Common myeloid progenitor, CD34-positive (primary cell): Measurements from ENCODE around the gene CDK14.

Source experiments
- CTCF ChIA-PET: fragments of 350-600 bp; sonication (Branson Sonifier 250); formaldehyde crosslinking; loops from one replicate; lab custom pipeline; 2021; ENCODE audit warnings: antibody characterized with exemption; lab: Charles Lee
- POLR2A ChIA-PET: fragments of 350-600 bp; sonication (Branson Sonifier 250); formaldehyde crosslinking; loops from one replicate; lab custom pipeline; 2021; ENCODE audit warnings: antibody characterized with exemption; lab: Charles Lee
- DNase-seq, 3 donors: peaks; one replicate each; pipeline versions ENCODE4 v3.0.0 to v3.0.0-alpha.2; 2013
- H3K27ac ChIP-seq, 2 experiments: 1 replicate in 1 of 2; 2 replicates in 1 of 2; pipeline ENCODE4 v1.7.0; 2013; ENCODE audit warnings: inconsistent platforms in 2 of 2, low read length in 2 of 2, mild to moderate bottlenecking in 2 of 2, low read depth in 1 of 2, moderate library complexity in 1 of 2; ENCODE audit not compliant: severe bottlenecking in 2 of 2, insufficient read depth in 1 of 2, poor library complexity in 1 of 2
- H3K27me3 ChIP-seq, 5 experiments: replicated peaks in 2 of 5; 1 replicate in 3 of 5; 2 replicates in 2 of 5; pipeline versions ENCODE4 v1.6.1 to v1.7.0; 2013; ENCODE audit warnings: low read length in 4 of 5, mild to moderate bottlenecking in 2 of 5, moderate library complexity in 2 of 5, inconsistent platforms in 1 of 5; ENCODE audit not compliant: insufficient read depth in 5 of 5, control insufficient read depth in 4 of 5
- H3K36me3 ChIP-seq, 4 experiments: 1 replicate in 2 of 4; 2 replicates in 2 of 4; pipeline versions ENCODE4 v1.6.1 to v1.7.0; 2013; ENCODE audit warnings: low read length in 3 of 4, control low read depth in 1 of 4, mild to moderate bottlenecking in 1 of 4; ENCODE audit not compliant: control insufficient read depth in 4 of 4, insufficient read depth in 4 of 4
- H3K4me1 ChIP-seq, 4 experiments: 1 replicate in 3 of 4; 2 replicates in 1 of 4; pipeline versions ENCODE4 v1.6.1 to v1.7.1; 2013; ENCODE audit warnings: low read length in 3 of 4, mild to moderate bottlenecking in 3 of 4, control low read depth in 1 of 4, inconsistent platforms in 1 of 4, moderate library complexity in 1 of 4; ENCODE audit not compliant: control insufficient read depth in 4 of 4, insufficient read depth in 4 of 4; ENCODE audit errors: control extremely low read depth in 1 of 4
- H3K4me3 ChIP-seq, 7 experiments: 1 replicate in 4 of 7; 2 replicates in 3 of 7; pipeline versions ENCODE4 v1.5.1 to v1.7.0; 2013; ENCODE audit warnings: mild to moderate bottlenecking in 7 of 7, low read length in 6 of 7, moderate library complexity in 6 of 7, inconsistent platforms in 2 of 7, low read depth in 2 of 7, control low read depth in 1 of 7; ENCODE audit not compliant: insufficient read depth in 4 of 7, control insufficient read depth in 1 of 7; ENCODE audit errors: extremely low read depth in 1 of 7
- H3K9me3 ChIP-seq, 5 experiments: 1 replicate in 4 of 5; 2 replicates in 1 of 5; pipeline versions ENCODE4 v1.6.1 to v1.7.1; 2013; ENCODE audit warnings: low read length in 4 of 5, mild to moderate bottlenecking in 2 of 5, inconsistent platforms in 1 of 5, low read depth in 1 of 5, moderate library complexity in 1 of 5; ENCODE audit not compliant: control insufficient read depth in 4 of 5, insufficient read depth in 2 of 5; ENCODE audit errors: control extremely low read depth in 1 of 5
- WGBS: methylation state at CpG from one replicate; pipeline ENCODE4 v1.1.5; 2013; ENCODE audit not compliant: insufficient coverage; 5-methylcytosine and 5-hydroxymethylcytosine counted together

Gene CDK14

DNA sequence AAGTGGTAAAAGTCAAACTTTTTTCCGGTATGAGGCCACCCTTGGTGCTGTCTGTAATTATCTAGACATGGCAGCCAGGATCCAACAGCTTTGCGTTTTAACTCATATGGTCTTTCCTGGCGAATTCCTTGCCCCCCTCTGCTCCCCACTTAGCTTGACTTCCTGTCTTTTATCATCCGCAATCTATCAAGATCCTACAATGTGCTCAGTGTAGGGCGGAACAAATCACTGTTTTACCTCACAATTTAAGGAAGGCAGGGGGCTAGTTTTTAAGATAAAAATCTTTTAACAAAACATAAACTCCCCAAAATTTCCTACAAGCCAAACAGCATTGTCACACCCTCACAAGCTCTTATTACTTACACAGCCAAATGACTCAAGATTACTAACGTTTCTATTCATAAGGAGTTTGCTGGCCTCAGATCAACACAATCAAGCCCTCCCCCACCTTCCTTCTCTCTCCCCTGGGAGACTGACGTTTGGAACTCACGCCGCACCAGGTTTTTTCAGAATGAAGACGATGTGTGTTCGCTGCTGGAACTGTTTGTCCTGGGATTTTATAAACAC lies 1.3 kb upstream of the CDK14 start:
- POLR2A ChIA-PET = interaction anchor here (1.3 kb wide), 1 partner anchor 14 kb away, joined by 4 read pairs; no protein-coding TSS in a partner anchor
- peaks cover 0 to 3% (median 0%) of the 10 kb centered on the region in 5 experiments for H3K27me3 ChIP-seq
- peaks cover 22 to 29% (median 25%) of the 10 kb centered on the region in 4 experiments for H3K4me1 ChIP-seq
- H3K36me3 ChIP-seq = no peaks in the 10 kb centered on the region
- no peak overlapping the region for H3K27ac ChIP-seq
- CTCF ChIA-PET = interaction anchor here (0.8 to 2.8 kb wide), 12 partner anchors 9 to 139 kb away, joined by 3 to 12 read pairs (median 8); no protein-coding TSS in a partner anchor
- WGBS = 0% methylated on average over 5 of the region's 11 CpGs
- DNase-seq = peak in 2 of 3 donors; percentile 52 to 65
- peak overlapping the region in 4 of 7 experiments; percentile 38 to 93 (median 66) for H3K4me3 ChIP-seq
- no peaks in the 10 kb centered on the region for H3K9me3 ChIP-seq

DNA sequence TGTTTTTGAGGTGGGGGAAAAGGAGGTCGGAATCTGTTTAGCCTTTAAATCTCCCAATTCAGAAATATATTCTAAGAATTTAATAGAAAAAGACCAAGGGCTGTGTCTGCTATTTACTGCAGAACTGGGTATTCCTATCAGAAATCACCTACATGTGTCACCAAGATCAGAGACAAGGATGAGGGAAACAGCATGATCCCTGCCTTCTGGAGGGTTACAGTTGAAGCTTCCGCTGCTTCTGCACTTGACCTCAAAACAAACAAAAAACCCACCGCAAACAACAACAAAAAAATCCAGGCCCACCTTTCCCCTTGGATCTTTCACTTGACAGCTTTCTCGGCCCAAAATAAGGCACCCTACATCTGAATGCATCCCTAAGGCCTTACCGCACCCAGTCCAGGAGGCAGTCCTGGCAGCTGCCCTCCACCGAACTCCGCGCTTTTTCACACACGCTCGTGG lies 750 bp upstream of the CDK14 start:
- ChIA-PET CTCF (interaction anchor here (0.8 to 2.6 kb wide), 11 partner anchors 9 to 140 kb away, joined by 3 to 11 read pairs (median 7); no protein-coding TSS in a partner anchor), POLR2A (interaction anchor here (0.7 to 1.3 kb wide), 2 partner anchors 15 to 34 kb away, joined by 4 read pairs; no protein-coding TSS in a partner anchor)
- peaks cover 0 to 3% (median 0%) of the 10 kb centered on the region in 5 experiments for H3K27me3 ChIP-seq
- no peak overlapping the region for H3K27ac ChIP-seq
- 15% methylated on average over 8 of the region's 10 CpGs for WGBS
- H3K9me3 ChIP-seq = no peaks in the 10 kb centered on the region
- peak overlapping the region; percentile 31 to 93 (median 75) for H3K4me3 ChIP-seq
- peaks cover 23 to 31% (median 27%) of the 10 kb centered on the region in 4 experiments for H3K4me1 ChIP-seq
- no peaks in the 10 kb centered on the region for H3K36me3 ChIP-seq
- DNase-seq = no peak

DNA sequence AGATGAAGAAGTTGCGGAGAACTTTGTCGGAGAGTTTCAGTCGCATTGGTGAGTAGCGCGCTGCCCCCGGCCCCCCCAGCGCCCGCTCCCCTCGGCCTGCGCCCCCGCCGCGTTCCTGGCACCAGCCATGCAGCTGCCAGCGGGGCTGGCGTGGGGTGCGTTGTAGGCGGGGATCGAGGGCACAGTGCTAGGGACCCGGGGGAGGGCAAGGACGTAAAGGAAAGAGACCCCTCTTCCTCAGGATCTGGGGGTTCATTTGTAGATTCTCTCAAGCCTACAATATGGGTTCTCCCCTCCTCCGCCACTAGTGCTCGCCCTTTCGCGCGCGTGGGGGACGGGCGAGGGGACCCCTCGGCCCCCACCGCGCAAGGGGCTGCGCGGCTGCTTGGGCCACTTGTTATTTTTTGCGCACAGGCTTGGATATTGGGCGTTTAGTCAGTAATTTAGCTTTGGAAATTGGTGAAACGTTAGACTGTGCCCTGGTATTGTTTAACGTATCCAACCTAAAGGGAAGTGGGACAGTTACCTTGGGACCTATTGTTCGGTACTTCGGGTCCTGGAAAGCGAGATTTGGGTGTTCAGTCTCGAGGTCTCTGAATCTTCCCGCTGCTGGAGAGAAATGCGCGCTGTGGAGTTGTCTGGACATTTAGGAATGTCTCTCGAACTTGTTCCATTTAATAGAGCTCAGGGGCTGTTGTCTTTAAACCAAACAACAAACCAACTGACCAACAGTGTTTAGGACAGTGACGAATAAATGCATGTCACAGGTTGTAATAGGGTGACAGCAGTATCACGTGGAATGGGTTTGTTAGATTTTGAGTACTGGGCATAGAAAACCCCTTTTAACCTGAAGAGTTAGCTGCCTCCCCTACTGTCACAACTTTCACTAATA lies 796 bp downstream of the CDK14 start:
- Histone ChIP-seq H3K36me3 (peaks cover 0 to 2% (median 0%) of the 10 kb centered on the region in 4 experiments), H3K4me3 (peak overlapping the region; percentile 75 to 93 (median 80)), H3K9me3 (no peaks in the 10 kb centered on the region), H3K27me3 (peaks cover 0 to 3% (median 0%) of the 10 kb centered on the region in 5 experiments), H3K4me1 (peaks cover 24 to 40% (median 35%) of the 10 kb centered on the region in 4 experiments), H3K27ac (peak overlapping the region; percentile 47 to 68)
- ChIA-PET POLR2A (interaction anchor here (0.5 kb wide), 1 partner anchor 270 kb away, joined by 5 read pairs; no protein-coding TSS in a partner anchor), CTCF (interaction anchor here (0.5 to 2.3 kb wide), 15 partner anchors 9 to 32 kb away, joined by 3 to 11 read pairs (median 5); no protein-coding TSS in a partner anchor)
- DNase-seq = peak in 2 of 3 donors; percentile 27 to 43
- WGBS = under 1% methylated on average over 38 of the region's 47 CpGs

DNA sequence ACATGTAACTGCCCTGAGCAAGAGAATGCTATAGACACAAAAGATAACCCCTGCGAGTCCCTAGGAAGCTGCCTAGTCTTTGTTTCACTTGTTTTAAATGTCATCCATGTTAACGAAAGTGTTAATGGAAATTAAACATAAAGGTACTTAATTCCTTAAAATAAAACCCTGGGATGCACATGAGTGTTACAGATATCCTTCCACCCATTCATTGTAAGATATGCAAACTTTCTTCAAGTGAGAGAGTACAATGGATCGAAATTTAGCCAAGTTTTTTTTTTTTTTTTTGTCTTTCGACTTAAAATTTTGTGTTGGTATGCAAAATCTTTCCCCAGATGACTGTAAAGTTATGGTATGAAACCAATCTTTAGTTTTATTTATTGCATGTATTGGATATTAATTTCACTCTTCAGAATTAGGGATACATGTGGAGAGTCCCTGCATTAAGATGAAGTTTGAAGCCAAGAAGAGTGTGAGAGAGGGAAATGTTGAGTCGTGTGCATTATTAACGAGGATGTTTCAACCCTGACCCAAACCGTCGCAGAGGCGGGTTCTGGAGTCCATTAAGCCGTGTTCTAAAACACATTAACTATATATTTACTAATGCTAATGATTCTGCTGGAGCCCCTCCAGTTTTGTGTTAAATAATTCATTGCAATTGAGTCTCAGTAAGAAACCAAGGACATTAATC lies 1.6 kb downstream of the CDK14 start:
- WGBS = no CpG with 5 or more reads among the region's 10 CpGs

DNA sequence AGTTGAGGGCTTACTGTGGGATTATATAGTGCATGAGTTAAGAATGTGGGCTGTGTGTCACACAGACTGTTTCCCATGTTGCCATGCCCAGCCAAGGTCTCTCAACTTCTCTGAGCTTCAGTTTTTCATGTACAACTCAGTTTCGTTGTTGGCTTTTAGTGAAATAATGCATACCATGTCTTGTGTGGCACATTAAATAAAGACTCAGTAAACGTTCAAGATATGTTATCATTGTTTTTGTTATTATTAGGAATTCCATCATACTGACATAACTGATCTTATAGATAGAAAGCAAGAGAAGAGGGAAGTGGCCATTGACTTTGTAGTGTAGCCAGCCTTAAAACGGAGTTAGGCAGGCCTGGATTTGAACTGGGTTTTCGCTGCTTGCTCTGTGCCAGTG lies 2.9 kb downstream of the CDK14 start:
- ChIA-PET POLR2A (no interaction called here), CTCF (interaction anchor here (1.4 to 2.4 kb wide), 2 partner anchors 9 to 30 kb away, joined by 6 to 11 read pairs; no protein-coding TSS in a partner anchor)
- DNase-seq = no peak
- peaks cover 24 to 40% (median 35%) of the 10 kb centered on the region in 4 experiments for H3K4me1 ChIP-seq
- H3K9me3 ChIP-seq = no peaks in the 10 kb centered on the region
- H3K36me3 ChIP-seq = peaks cover 0 to 2% (median 0%) of the 10 kb centered on the region in 4 experiments
- H3K27me3 ChIP-seq = peaks cover 0 to 3% (median 0%) of the 10 kb centered on the region in 5 experiments
- 67% methylated on average over 1 of the region's 4 CpGs for WGBS
- H3K4me3 ChIP-seq = no peak overlapping the region
- no peak overlapping the region for H3K27ac ChIP-seq

More for the DNA sequence above, 1.6 kb downstream of the CDK14 start:
- ChIA-PET CTCF (interaction anchor here (0.5 to 2.4 kb wide), 7 partner anchors 10 to 29 kb away, joined by 3 to 11 read pairs (median 5); no protein-coding TSS in a partner anchor), POLR2A (interaction anchor here (0.5 kb wide), 1 partner anchor 270 kb away, joined by 5 read pairs; no protein-coding TSS in a partner anchor)
- no peak for DNase-seq
- Histone ChIP-seq H3K27me3 (peaks cover 0 to 3% (median 0%) of the 10 kb centered on the region in 5 experiments), H3K27ac (no peak overlapping the region), H3K9me3 (no peaks in the 10 kb centered on the region), H3K36me3 (peaks cover 0 to 2% (median 0%) of the 10 kb centered on the region in 4 experiments), H3K4me3 (peak overlapping the region in 6 of 7 experiments; percentile 75 to 93 (median 81)), H3K4me1 (peaks cover 24 to 40% (median 35%) of the 10 kb centered on the region in 4 experiments)
